Amygdala (tissue), 56 donors: Measurements from ENCODE around the gene GPBAR1.

Source experiments
- DNase-seq, 56 donors: peaks; one replicate each; lab custom pipeline; 2025; lab: John Stamatoyannopoulos, UW

Gene GPBAR1

DNA sequence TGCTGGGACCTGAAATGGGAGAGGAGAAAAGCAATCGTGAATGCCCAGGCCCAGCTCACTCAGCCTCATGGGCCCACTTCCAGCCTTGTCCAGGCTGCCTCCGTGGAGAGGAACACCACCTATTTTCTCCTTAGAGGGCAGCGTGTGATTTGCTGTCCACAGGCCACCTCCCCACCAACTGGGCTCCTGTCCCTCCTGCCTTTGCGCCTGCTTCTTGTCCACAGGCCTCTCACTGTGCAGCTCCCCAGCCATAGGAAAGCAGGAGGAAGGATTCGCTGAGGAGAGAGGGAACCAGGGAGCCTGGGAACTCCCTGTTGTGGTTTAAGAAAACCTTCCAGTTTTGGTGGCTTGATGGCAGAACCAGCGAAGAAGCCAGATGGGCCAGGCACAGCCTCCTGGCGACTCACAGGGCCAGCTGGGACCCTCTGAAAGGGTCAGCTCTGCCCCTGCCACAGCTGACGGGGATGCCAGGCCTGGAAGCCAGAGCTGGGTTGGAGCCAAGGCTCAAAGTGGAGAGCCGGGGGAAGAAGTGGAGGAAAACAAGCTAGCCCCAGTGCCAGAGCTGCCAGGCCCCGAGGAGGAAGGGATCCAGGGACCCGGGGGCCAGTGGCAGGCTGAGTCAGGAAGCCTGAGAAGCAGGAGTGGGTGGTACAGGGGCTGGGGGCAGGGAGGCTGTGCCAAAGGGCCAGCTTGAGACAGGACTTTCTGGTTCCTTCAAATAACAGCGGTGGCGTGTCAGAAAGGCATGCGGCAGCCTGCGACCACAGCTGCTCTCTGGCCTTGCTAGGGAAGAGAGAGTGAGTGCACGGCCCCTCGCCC lies 21.6 kb downstream of the GPBAR1 start:
- DNase-seq, result peak in 41 of 56 donors; percentile 23 to 73 (median 50)

DNA sequence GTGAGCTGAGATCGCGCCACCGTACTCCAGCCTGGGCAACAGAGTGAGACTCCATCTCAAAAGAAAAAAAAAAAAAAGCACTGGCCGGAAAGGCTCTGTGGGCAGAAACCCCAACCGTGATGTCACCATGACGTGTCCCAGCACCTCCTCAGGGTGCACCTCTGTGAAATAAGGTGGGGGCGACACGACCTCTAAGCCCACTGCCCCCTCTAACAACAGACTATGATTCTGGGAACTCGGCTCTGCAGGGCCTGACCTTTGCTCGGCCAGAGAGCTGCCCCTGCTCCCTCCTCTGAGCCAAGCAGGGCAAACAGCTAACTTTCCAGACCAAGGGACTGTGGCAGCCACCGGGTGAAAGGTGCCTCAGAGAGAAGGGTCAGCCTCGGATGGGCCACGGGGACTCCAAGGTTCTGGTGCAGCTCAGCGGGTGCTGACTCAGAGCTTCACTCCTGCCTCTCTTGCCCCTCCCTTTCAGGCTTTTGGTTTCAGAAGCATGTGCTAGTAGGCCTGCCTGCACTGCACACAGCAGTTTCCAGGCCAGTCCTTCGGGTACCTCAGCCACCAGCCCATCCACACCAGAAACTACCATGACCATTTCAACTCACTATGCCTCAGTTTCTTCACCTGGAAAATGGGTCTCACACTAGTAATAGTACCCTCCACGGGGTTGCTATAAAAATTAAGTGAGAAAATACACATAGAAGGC lies 23.4 kb downstream of the GPBAR1 start:
- peak in 1 of 56 donors; percentile 29 for DNase-seq

DNA sequence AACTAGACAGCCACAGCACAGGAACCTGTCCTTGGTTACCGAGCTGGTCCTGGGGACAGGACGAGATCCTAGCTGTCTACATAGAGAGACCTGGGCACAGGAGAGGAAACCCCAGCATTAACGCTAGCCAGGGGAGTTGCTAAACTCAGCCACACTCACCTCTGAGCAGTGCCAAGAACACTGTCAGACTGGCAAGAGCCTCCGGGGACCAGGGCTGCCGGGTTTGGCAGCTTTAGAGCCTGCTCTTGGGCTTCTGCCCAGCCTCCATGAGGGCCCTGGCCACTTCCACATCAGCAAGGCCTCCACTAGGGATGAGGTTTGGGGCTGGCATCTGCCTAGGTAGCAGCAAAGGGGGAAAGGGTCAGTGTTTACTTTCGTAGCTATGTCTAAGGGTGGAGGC lies 24.8 kb downstream of the GPBAR1 start:
- peak in 39 of 56 donors; percentile 17 to 76 (median 40) for DNase-seq

DNA sequence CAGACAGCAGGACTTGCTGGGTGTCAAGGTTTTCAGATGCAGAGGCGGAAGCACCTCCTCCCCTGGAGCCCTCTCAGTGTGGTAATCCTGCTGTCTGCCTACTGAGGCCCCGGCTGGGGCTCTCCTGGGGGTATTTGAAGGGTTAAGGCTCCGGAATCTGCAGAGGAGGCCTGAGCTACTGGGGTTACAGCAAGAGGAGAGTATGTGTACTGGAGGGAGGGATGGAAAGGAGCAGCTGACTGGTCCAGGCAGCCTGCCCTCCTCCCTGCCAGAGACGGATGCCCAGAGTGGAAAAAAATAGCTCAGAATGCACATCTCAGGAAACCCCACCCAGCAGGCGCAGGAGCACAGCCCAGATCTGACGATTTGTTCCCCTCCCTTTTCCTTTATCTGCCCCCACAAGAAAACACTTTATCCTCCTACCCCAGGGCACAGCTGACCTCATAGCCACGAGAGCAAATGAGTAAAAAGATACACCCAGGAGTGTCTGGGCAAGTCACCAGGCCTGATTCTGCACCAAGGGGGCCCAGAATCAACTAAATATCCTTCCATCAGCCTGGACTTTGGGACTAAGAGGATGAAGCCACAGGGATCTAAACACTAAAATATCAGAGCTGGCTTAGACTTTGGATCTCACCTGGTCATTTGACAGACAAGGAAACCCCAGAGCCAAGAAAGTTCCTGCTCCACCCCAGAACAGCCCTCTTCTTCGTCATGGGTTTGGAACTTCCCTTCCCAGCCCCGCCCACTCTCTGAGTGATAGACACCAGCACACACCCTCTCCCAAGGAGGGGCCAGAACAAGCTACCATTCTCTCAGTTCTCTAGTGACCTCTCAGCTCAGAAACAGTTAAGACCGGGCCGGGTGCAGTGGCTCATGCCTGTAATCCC lies 26.0 kb downstream of the GPBAR1 start:
- peak in 53 of 56 donors; percentile 52 to 93 (median 79) for DNase-seq

DNA sequence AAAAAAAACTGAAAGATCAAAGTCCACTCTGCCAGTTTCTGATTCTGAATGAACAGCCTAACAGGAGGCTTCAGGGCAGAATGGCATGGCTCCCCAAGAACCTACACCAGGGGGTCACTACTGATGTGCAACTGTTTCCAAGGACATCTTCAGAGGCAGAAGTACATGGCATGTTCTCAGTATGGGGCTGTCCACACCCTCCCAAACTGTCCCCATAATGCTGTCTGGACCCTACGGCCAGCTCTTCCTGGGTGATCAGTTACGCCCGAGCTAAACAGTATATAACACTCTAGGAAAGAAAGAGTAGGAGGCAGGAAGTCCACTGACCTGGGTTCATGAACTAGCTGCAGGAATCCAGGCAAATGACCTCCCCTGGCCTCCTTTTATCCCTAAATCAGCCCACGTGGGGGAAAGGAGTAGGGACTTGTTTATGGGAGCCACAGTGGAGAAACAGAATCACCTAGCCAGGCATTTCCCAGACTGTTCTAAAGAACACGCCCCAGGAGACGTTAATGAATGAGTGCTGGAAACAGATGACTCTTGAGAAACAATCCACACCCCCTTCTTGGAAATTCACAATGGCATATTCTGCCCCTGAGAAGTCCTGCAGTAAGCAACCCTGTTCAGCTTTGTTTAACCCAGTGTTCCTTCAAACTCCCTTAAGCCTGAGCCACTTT lies 29.0 kb downstream of the GPBAR1 start:
- DNase-seq, result peak in 5 of 56 donors; percentile 20 to 56 (median 36)

DNA sequence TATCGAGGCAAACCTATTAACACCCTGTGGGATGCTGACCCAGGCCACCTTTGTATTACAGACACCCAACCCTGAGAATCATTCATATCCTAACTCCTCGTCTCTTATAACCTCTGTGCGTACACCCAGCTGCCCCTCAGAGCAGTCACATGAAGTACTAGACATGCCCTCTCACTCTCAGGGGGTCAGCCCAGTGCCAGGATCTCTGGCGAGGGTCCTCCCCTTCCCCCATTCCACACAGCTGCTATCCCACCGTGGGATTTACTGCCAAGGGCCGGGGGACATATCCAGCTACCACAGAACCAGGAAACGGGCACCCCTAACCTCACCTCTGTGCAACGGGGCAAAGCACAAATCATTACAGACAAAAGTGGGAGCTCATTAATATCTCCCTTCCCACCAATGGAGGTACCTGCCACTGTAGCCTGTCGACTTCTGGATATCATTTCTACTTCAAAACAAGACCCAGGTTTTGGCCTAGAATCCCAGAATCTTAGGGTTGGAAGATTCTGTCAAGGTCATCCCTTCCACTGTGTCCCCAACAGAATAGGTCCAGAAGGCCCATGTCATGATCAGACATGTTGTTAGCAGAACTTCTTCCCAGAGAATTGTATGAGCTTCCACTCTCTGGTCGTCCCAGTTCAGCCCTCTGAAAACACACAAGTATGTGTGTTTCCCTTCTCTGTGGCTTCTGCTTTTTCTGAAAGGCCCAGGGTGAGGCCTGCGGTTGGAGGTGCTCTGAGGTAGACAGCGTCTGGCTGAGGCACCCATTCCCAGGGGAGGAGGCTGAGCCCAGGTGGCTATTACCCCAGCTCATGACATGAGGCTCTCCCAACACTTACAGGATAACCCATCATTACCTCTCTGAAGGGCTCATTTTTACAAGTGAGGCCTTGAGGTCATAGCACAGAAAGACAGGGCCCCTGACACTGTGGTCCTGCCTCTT lies 29.8 kb downstream of the GPBAR1 start:
- no peak for DNase-seq

DNA sequence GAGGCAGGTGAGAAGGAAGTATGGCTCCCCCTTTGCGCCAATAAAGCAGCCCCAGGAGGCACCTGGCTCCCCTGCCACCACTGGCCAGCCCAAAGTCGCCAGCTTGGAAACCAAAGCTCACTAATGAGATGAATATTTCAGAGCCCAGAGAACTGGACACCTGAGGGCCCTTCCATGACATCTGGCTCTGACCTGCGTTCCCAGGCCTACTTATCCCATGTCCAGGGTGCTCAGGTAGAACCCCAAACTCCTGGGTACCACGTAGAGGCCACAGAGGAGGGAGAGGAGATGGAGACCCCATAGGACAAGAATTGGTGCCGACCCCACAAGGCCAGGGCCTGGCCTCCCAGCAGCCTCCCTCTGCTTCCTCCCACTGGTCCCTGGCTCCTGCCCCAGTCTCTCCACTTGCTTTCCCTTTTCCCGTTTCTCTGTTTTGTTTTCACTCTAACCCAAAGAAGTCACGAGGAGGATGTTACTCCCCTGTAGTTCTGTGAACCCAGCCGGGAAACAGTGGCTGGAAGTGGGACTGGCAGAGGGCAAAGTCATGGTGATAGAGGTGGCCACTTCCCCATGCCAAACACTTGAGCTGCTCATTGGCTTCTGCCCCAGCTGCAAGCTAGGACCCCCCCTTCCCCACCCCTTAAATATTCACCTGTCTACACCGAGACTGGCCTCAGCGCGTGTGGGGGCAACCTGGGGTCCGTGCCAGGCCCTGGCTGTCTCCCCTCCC lies 30.7 kb downstream of the GPBAR1 start:
- DNase-seq, result peak in 6 of 56 donors; percentile 32 to 58 (median 46)

DNA sequence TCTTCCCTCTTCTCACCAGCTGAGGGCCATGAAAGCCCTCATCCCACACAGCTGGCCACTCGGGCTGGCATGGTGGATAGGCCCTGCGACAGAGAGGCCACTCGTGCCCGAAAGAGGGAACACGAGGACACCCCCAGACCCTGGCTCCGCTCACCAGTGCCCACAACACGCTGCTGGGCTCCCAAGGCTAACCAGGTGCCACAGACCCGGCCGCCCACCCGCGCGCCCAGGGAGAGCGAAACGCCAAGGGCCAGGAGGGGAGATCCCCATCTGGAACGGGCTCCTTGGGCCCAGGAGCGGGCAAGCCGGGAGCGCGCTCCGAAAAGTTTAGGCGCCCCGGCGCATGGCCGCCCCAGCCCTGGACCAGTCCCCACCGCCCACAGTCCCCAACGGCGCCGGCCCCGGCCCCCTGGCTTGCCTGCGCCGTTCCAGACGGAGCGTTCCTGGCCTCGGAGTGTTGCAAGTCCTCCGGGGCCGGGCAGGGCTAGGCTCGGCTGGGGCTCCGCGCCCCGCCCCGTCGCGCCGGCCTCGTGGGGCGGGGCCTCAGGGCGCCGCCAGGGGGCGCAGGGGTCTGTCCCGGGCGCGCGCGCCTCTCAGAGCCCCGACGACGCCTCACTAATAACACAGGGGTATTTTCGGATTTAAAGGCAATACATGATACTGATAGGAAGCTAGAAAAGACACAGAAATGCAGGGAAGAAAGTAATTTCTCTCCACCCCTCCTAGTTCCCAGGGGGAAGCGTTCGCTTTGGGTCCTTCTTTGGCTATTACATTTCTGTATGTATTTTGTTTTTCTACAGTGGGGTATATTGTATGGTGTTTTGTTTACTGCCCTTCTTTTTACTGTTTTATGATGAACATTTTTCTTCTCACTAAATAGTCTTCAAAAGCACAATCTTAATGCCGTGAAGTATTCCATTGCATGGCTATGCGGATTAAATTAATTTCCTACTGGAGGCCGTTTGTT lies 31.5 kb downstream of the GPBAR1 start, which contains the start of gene TMBIM1:
Gene TMBIM1 (minus strand): TSS at position 456 of the 967 bp plus-strand sequence. CDS start 10,362 bp downstream, outside the sequence.
- peak in 43 of 56 donors; percentile 14 to 80 (median 52) for DNase-seq

DNA sequence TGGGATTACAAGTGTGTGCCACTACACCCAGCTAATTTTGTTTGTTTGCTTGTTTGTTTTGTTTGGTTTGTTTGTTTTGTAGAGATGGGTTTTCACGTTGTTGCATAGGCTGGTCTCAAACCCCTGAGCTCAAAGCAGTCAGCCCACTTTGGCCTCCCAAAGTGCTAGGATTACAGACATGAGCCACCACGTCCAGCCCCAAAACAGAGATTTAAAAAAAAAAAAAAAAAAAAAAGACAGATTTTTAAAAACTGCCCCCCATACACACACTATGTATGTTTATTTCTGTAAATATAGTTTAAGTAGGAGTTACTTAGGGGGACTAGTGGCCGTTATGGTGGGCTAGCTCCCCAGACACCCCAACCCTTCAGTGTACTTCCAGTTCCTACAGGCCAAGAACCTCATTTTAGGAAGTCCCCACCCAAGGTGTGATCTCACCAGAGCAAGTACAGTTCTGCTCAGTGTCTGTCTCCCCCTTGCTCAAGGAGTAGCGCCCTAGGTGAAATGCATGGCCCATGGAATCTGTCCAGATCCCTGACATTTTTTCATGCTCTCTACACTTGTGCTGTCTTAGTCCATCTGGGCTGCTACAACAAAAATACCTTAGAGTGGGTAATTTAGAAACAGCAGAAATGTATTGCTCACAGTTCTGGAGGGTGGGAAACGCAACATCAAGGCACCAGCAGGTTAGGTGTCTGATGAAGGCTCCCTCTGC lies 33.1 kb downstream of the GPBAR1 start:
- DNase-seq, result no peak

DNA sequence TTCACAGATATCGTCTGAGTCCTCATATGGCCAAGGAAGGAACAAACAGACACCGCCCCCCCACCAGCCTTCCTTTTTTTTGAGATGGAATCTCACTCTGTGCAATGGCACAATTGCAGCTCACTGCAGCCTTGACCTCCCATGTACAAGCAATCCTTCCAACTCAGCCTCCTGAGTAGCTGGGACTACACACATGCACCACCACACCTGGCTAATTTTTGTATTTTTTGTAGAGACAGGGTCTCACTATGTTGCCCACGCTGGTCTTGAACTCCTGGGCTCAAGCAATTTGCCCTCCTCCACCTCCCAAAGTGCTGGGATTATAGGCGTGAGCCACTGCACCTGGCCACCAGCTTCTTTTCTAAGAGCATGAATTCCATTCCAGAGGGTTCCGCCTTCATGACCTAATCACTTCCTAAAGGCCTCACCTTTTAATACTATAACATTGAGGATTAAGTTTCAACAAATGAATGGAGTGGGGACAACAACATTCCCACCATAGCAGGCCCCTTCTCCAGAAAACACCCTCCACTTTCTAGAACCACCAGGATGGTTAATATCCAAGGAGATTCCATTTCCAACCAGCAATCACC lies 33.7 kb downstream of the GPBAR1 start:
- DNase-seq, result no peak

DNA sequence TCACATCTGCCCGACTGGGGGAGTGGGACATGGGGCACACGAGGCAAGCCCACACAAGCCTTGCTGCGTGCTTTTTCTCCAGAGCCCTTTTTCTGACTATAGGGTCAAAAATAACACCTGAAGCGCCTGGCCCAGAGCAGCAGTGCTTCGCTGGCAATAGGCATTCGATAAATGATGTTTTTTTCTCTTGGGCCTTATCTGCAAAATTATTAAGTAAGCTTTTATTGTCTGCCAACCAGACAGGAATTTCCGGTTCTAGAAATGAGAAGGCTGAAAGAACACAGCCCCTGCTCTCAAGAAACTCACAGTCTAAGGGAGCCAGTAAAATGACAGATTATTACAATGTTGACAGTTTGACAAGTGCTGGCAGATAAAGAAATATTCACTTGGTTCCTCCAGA lies 34.2 kb downstream of the GPBAR1 start:
- no peak for DNase-seq

DNA sequence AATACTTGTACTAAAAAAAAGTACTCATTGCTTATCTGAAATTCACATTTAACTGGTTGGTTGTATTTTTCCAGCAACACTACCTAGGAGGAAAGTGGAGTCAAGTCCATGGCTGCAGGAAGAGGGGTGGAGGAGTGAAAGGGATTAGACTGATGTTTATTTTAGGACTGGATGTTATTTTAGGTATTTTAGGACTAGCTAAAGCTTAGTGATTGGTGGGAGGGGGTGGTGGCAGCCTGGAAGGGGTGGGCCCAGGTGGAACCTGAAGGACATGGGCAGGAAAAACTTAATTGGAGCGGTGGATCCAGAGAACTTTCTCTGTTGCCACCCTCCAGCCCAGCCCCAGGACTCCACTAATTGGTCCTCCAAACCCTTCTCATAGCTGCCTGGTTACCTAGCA lies 35.4 kb downstream of the GPBAR1 start:
- DNase-seq, result no peak

DNA sequence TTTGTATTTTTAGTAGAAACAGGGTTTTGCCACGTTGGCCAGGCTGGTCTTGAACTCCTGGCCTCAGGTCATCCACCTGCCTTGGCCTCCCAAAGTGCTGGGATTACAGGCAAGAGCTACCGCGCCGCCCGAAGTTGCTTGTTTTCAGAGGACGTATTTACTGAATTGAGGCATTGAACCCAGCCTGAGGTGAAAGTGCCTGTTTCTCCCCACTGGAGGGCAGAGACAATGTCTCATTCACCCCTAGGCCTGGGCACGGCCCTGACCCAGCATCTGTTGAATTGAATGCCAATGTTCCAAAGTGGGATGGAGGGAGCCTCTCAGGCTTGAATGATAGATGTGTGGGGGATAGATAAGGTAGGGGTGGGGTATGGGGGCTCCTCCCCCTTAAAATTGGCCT lies 36.0 kb downstream of the GPBAR1 start:
- DNase-seq, result peak in 41 of 56 donors; percentile 15 to 83 (median 41)

DNA sequence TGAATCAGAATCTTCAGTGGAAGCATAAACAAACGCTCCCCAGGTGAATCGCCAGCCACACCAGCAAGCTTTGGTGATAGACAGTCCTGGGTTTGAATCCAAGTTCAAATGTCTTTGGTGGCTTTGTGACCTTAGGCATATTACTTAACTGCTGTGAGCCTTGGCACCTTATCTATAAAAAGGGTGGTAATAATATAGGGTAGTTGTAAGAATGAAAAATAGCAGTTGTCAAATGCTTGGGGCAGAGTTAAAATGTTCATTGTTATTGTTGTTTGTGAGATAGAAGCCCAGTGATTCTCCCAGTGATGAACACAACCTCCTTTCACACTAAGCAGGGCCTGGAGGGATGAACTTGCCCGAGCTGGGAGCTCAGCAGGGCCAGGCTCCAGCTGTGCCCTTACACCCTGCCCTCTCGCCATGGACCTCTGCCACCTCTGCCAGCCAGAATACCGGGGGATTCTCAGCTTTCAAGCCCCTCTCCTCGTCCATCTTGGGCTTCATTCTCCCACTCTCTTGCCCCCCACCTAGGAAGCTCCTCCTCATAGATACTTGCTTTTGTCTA lies 37.6 kb downstream of the GPBAR1 start:
- peak in 20 of 56 donors; percentile 8 to 71 (median 36) for DNase-seq

DNA sequence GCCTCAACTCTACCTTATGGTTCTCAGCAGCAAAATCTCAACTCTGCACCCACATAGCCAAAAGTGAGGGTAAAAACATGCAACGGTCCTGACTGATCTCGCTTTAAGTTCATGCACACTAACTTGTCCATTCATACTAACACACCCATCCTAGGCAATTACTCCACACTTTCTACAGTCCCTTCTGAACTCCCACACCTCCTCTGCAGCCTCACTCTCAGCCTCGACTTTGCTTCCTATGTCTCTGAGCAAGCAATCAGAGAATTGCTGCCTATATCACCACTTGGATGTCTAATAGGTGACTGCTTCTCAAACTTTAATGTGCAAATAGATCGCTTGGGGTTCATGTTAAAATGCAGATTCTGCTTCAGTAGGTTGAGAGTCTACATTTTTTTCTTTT lies 39.3 kb downstream of the GPBAR1 start:
- no peak for DNase-seq
